ENCODE results near the gene PLA2G1B.
A peak's percentile ranks its signal among the peaks of the same experiment; 100 is the strongest.

DNA sequence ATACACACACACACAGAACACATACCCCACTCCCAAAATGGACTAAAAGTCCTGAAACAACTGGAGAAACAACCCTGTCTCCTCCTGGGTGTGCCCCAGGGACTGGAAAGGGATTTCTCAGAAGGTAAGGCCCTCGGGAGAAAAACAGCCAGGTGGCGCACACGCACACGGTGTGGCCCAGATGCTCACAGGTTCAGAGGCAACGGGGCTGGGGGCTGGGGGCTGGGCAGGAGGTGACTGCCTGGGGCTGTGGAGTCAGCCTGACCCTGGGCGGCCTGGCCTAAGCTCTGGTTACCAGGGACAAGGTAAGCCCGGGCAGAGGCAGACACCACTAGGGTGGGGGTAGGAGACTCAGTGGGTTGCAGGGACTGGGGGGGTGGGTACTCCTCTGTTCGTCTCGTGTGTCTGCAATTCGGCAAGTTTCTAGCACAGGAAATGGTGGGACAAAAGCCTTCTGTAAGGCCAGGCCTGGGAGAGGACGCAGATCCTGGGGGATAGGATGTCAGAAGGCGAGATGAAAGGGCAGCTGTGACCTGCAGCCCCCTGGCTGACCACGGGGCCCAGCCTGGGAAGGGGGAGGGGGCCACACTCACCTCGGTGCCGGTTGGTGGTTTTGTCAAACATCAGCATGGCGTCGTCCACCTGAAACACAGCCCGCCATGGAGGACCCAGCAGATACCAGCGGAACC lies 31.0 kb upstream of the PLA2G1B start:
- TF ChIP-seq RAD21 (CRISPR knock-in tag; IDR thresholded peaks at IDR 0.05), result no peak
- TF ChIP-seq, protein P1, sequence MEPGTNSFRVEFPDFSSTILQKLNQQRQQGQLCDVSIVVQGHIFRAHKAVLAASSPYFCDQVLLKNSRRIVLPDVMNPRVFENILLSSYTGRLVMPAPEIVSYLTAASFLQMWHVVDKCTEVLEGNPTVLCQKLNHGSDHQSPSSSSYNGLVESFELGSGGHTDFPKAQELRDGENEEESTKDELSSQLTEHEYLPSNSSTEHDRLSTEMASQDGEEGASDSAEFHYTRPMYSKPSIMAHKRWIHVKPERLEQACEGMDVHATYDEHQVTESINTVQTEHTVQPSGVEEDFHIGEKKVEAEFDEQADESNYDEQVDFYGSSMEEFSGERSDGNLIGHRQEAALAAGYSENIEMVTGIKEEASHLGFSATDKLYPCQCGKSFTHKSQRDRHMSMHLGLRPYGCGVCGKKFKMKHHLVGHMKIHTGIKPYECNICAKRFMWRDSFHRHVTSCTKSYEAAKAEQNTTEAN (CRISPR knock-in tag; conservative IDR thresholded peaks at IDR 0.05), result no peak
- TF ChIP-seq SP4 (CRISPR knock-in tag; IDR thresholded peaks at IDR 0.05), result no peak
- no peak for TF ChIP-seq RCOR2 (CRISPR knock-in tag; IDR thresholded peaks at IDR 0.05)
- TF ChIP-seq, protein P2, sequence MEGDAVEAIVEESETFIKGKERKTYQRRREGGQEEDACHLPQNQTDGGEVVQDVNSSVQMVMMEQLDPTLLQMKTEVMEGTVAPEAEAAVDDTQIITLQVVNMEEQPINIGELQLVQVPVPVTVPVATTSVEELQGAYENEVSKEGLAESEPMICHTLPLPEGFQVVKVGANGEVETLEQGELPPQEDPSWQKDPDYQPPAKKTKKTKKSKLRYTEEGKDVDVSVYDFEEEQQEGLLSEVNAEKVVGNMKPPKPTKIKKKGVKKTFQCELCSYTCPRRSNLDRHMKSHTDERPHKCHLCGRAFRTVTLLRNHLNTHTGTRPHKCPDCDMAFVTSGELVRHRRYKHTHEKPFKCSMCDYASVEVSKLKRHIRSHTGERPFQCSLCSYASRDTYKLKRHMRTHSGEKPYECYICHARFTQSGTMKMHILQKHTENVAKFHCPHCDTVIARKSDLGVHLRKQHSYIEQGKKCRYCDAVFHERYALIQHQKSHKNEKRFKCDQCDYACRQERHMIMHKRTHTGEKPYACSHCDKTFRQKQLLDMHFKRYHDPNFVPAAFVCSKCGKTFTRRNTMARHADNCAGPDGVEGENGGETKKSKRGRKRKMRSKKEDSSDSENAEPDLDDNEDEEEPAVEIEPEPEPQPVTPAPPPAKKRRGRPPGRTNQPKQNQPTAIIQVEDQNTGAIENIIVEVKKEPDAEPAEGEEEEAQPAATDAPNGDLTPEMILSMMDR (CRISPR knock-in tag; IDR thresholded peaks at IDR 0.05), result peak; percentile 63
- no peak for TF ChIP-seq ZBTB21 (CRISPR knock-in tag; IDR thresholded peaks at IDR 0.05)
- TF ChIP-seq ZKSCAN1 (IDR thresholded peaks at IDR 0.05; ENCODE audit: low read length), result no peak
- TF ChIP-seq, protein P3, sequence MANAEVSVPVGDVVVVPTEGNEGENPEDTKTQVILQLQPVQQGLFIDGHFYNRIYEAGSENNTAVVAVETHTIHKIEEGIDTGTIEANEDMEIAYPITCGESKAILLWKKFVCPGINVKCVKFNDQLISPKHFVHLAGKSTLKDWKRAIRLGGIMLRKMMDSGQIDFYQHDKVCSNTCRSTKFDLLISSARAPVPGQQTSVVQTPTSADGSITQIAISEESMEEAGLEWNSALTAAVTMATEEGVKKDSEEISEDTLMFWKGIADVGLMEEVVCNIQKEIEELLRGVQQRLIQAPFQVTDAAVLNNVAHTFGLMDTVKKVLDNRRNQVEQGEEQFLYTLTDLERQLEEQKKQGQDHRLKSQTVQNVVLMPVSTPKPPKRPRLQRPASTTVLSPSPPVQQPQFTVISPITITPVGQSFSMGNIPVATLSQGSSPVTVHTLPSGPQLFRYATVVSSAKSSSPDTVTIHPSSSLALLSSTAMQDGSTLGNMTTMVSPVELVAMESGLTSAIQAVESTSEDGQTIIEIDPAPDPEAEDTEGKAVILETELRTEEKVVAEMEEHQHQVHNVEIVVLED (CRISPR knock-in tag; IDR thresholded peaks at IDR 0.05; ENCODE audit: borderline replicate concordance), result no peak
- TF ChIP-seq POLR2AphosphoS5 (IDR thresholded peaks at IDR 0.05; ENCODE audit: low read depth, low read length), result no peak
